Astrocyte (in vitro differentiated cells and primary cell): ENCODE results near the gene SLC38A10. TPM values are rescaled to one million over a fixed set of nuclear protein-coding genes. Genes with fewer than 3 reads are reported as not detected.

Source experiments
- DNase-seq: peaks from one replicate; pipeline ENCODE4 v3.0.0-alpha.2; 2010; ENCODE audit warnings: low read depth
- FAIRE-seq: peaks from 2 replicates; lab custom pipeline; 2011; peaks lifted over from hg19 to GRCh38; lab: Jason Lieb, UNC
- H2AFZ ChIP-seq: 2 replicates; pipeline ENCODE4 v1.6.0; 2012; ENCODE audit warnings: low read depth, low read length, inconsistent platforms
- H3K27ac ChIP-seq: 2 replicates; pipeline ENCODE4 v1.5.1; 2011; ENCODE audit warnings: low read depth, low read length, inconsistent platforms
- H3K27me3 ChIP-seq: 2 replicates; pipeline ENCODE4 v1.6.0; 2011; ENCODE audit warnings: low read length, inconsistent platforms; ENCODE audit not compliant: insufficient read depth
- H3K36me3 ChIP-seq: 2 replicates; pipeline ENCODE4 v1.5.1; 2011; ENCODE audit warnings: low read length, inconsistent platforms; ENCODE audit not compliant: insufficient read depth
- H3K4me1 ChIP-seq: 2 replicates; pipeline ENCODE4 v1.5.1; 2011; ENCODE audit warnings: low read length, inconsistent platforms; ENCODE audit not compliant: insufficient read depth
- H3K4me2 ChIP-seq: 2 replicates; pipeline ENCODE4 v1.6.0; 2012; ENCODE audit warnings: low read length, inconsistent platforms
- H3K4me3 ChIP-seq: 2 replicates; pipeline ENCODE4 v1.5.1; 2011; ENCODE audit warnings: low read depth, mild to moderate bottlenecking, low read length, inconsistent platforms; ENCODE audit not compliant: insufficient read depth
- H3K79me2 ChIP-seq: 2 replicates; pipeline ENCODE4 v1.6.0; 2012; ENCODE audit warnings: mild to moderate bottlenecking, low read length, inconsistent platforms; ENCODE audit not compliant: insufficient read depth
- H3K9ac ChIP-seq: 2 replicates; pipeline ENCODE4 v1.6.0; 2012; ENCODE audit warnings: mild to moderate bottlenecking, low read length, inconsistent platforms
- H3K9me3 ChIP-seq: 2 replicates; pipeline ENCODE4 v1.5.1; 2012; ENCODE audit warnings: low read depth, mild to moderate bottlenecking, low read length, inconsistent platforms; ENCODE audit not compliant: insufficient read depth
- H4K20me1 ChIP-seq: 2 replicates; pipeline ENCODE4 v1.6.0; 2012; ENCODE audit warnings: low read length, inconsistent platforms; ENCODE audit not compliant: insufficient read depth
- H3K27ac Mint-ChIP-seq: one replicate; pipeline ENCODE4 v1.8.0; 2021; ENCODE audit warnings: mild to moderate bottlenecking, mixed read lengths; ENCODE audit not compliant: unreplicated experiment
- H3K27me3 Mint-ChIP-seq: one replicate; pipeline ENCODE4 v1.8.0; 2021; ENCODE audit warnings: low read depth, mixed read lengths; ENCODE audit not compliant: unreplicated experiment
- H3K36me3 Mint-ChIP-seq: one replicate; pipeline ENCODE4 v1.8.0; 2021; ENCODE audit warnings: low read depth, mixed read lengths; ENCODE audit not compliant: unreplicated experiment
- H3K4me1 Mint-ChIP-seq: one replicate; pipeline ENCODE4 v1.8.0; 2021; ENCODE audit warnings: low read depth, mixed read lengths; ENCODE audit not compliant: unreplicated experiment
- H3K4me3 Mint-ChIP-seq: one replicate; pipeline ENCODE4 v1.8.0; 2021; ENCODE audit warnings: mild to moderate bottlenecking, moderate library complexity, mixed read lengths; ENCODE audit not compliant: unreplicated experiment
- H3K9me3 Mint-ChIP-seq: one replicate; pipeline ENCODE4 v1.8.0; 2021; ENCODE audit warnings: mild to moderate bottlenecking, mixed read lengths; ENCODE audit not compliant: unreplicated experiment
- CTCF ChIP-seq: IDR thresholded peaks from 2 replicates; pipeline ENCODE4 v1.5.1; 2011; ENCODE audit warnings: low read depth, mild to moderate bottlenecking, inconsistent platforms, low read length, moderate library complexity; ENCODE audit not compliant: insufficient read depth
- EZH2 ChIP-seq: IDR thresholded peaks from 2 replicates; pipeline ENCODE4 v1.6.1; 2012; ENCODE audit warnings: mild to moderate bottlenecking, low read length, inconsistent platforms; ENCODE audit not compliant: insufficient read depth
- total RNA-seq: library from RNA; stranded (reverse); gene quantifications from 2 replicates; pipeline ENCODE4 v1.2.1, GENCODE V29; 2021

SLC38A10 gene
- total RNA-seq, 1 donor from 2014 or later, result 71.4 TPM

- no peak overlapping the region for H3K9ac ChIP-seq
- Mint-ChIP-seq H3K36me3 (peaks cover 2% of the 10 kb centered on the region), H3K4me3 (no peak overlapping the region), H3K4me1 (peaks cover 5% of the 10 kb centered on the region), H3K9me3 (no peaks in the 10 kb centered on the region), H3K27ac (peak overlapping the region; percentile 69), H3K27me3 (no peaks in the 10 kb centered on the region)
- FAIRE-seq (no peak), DNase-seq (peak; percentile 11)
- H3K4me2 ChIP-seq, result peak overlapping the region; percentile 37
- H3K9me3 ChIP-seq, result no peaks in the 10 kb centered on the region
- H2AFZ ChIP-seq, result no peak overlapping the region
- H3K27ac ChIP-seq, result no peak overlapping the region
- H3K36me3 ChIP-seq, result no peaks in the 10 kb centered on the region
- no peak overlapping the region for H3K4me3 ChIP-seq
- peaks cover 4% of the 10 kb centered on the region for H4K20me1 ChIP-seq
- H3K4me1 ChIP-seq, result peaks cover 5% of the 10 kb centered on the region
- no peaks in the 10 kb centered on the region for H3K27me3 ChIP-seq
- TF ChIP-seq CTCF (no peak), EZH2 (no peak)
- no peaks in the 10 kb centered on the region for H3K79me2 ChIP-seq
Observed at GRCh38 chr17:81210868-81211267, 84.2 kb downstream of the SLC38A10 start.

- peaks cover 5% of the 10 kb centered on the region for H3K4me1 Mint-ChIP-seq
Observed at GRCh38 chr17:81210466-81210865, 84.6 kb downstream of the SLC38A10 start.

More at GRCh38 chr17:81210466-81210865, 84.6 kb downstream of the SLC38A10 start:
- Histone ChIP-seq H3K4me2 (peak overlapping the region; percentile 37), H3K27ac (no peak overlapping the region), H4K20me1 (peaks cover 4% of the 10 kb centered on the region), H2AFZ (no peak overlapping the region), H3K27me3 (no peaks in the 10 kb centered on the region), H3K4me1 (peaks cover 5% of the 10 kb centered on the region), H3K9ac (no peak overlapping the region), H3K9me3 (no peaks in the 10 kb centered on the region), H3K79me2 (no peaks in the 10 kb centered on the region), H3K4me3 (no peak overlapping the region), H3K36me3 (no peaks in the 10 kb centered on the region)
- no peaks in the 10 kb centered on the region for H3K27me3 Mint-ChIP-seq
- no peak overlapping the region for H3K4me3 Mint-ChIP-seq
- no peaks in the 10 kb centered on the region for H3K9me3 Mint-ChIP-seq
- H3K27ac Mint-ChIP-seq, result no peak overlapping the region
- FAIRE-seq (no peak), DNase-seq (no peak)
- TF ChIP-seq CTCF (no peak), EZH2 (no peak)
- H3K36me3 Mint-ChIP-seq, result peaks cover 2% of the 10 kb centered on the region
